GM19438 (cell line): ENCODE data around the gene GSTA4.

Experiments
- ATAC-seq: cut with Tn5 transposase; IDR thresholded peaks from one replicate; pipeline ENCODE4 v1.9.1; 2021; ENCODE audit warnings: low read depth; ENCODE audit not compliant: unreplicated experiment

The GSTA4 gene, protein sequence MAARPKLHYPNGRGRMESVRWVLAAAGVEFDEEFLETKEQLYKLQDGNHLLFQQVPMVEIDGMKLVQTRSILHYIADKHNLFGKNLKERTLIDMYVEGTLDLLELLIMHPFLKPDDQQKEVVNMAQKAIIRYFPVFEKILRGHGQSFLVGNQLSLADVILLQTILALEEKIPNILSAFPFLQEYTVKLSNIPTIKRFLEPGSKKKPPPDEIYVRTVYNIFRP

DNA sequence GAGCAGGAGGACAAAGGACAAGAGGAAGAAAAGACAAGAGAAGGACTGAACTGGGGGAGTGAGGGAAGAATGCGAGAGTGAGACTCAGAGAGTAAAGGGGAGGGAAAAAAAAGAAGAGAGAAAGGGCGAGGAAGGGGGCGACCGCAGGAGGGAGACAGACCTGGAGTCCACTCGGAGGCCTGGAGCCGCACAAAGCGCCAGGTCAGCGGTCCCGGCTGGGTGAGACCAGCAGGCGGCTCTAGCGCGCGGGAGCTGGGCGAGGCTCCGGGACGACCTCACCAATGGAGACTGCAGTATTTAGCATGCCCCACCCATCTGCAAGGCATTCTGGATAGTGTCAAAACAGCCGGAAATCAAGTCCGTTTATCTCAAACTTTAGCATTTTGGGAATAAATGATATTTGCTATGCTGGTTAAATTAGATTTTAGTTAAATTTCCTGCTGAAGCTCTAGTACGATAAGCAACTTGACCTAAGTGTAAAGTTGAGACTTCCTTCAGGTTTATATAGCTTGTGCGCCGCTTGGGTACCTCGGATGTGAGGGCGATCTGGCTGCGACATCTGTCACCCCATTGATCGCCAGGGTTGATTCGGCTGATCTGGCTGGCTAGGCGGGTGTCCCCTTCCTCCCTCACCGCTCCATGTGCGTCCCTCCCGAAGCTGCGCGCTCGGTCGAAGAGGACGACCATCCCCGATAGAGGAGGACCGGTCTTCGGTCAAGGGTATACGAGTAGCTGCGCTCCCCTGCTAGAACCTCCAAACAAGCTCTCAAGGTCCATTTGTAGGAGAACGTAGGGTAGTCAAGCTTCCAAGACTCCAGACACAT is at the start of gene GSTA4:
TSS of gene GSTA4 (minus strand) at position 196 of the 824 bp plus-strand sequence. CDS start 1,041 bp downstream, outside the sequence.
- peak; percentile 96 for ATAC-seq

DNA sequence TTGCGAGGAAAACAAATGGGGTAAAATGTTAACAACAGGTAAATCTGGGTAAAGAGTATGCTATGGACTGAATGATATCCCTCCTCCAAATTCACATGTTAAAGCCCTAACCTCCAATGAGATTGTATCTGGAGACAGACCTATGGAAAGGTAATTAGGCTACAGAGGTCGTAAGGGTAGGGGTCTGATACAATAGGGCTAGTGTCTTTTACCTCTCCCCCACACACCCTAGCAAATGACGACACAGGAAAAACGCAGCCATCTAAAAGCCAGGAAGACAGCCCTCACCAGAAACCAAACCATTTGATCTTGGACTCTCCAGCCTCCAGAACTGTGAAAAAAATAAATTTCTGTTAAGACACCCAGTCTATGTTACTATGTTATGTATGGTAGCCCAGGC is 49.5 kb upstream of the GSTA4 start:
- ATAC-seq, result no peak

DNA sequence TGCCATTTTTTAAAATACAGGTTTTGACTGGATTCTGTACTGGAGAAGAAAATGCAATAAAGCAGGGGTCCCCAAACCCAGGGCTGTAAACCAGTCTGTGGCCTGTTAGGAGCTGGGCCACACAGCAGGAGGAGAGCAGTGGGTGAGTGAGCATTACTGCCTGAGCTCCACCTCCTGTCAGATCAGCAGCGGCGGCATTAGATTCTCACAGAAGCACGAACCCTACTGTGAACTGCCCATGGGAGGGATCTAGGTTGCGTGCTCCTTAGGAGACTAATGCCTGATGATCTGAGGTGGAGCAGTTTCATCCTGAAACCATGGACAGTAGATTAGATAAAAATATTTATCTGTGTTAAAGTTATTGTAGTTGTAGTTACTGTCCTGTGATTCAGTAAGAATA is 49.0 kb upstream of the GSTA4 start:
- no peak for ATAC-seq

DNA sequence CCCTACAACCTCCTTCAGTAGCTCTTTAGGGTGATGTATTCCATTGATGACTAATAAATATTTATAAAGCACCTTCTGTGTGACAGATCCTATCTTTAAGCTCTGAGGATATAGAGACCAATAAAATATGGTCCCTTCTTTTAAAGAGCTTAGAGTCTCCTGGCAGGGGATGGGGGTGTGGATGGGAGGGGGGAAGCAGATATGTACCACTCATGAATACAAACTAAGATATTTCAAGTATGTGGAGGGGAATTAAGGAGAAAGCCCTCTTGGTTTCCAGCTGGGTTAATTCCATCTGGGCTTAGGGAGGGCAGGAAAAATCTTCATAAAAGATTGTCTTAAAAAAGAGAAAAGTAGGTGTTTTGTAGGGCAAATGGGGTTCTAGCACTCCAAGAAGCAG is 48.5 kb upstream of the GSTA4 start:
- ATAC-seq, result no peak

GRCh38 chr6:53042112-53042511 is 47.0 kb upstream of the GSTA4 start:
- ATAC-seq, result no peak

DNA sequence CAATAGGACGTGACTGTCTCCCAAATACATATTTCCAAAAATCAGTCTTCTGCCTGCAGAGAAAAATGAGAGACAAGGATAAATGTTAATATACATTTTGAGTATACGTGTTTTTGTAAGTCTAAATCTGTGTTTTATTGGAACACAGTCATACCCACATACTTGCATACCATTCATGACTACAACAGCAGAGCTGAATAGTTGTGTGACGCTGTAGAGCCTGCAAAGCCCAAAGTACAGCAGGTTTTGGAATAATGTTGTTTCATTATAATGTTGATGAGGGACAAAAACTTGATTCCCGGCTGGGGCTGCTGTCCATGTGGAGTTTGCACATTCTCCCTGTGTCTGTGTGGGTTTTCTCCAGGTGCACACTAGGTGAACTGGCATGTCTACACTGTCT is 46.3 kb upstream of the GSTA4 start:
- no peak for ATAC-seq

DNA sequence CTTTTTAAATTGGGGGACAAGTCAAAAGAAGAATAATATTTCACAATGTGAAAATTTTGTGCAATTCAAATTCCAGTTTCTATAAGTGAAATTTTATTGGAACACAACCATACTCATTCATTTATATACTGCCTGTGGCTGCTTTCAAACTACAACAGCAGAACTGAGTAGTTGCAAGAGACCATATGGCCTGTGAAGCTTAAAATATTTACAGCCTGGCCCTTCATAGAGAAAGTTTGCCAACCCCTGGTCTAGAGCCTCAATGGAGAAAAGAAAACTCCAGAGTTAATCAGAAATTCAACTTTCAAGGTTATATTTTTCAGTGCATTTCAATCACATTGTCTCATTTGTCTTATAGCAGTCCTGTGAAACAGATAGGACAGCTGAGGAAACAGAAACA is 43.5 kb upstream of the GSTA4 start:
- no peak for ATAC-seq

GRCh38 chr6:53038141-53038540 is 43.1 kb upstream of the GSTA4 start:
- no peak for ATAC-seq

DNA sequence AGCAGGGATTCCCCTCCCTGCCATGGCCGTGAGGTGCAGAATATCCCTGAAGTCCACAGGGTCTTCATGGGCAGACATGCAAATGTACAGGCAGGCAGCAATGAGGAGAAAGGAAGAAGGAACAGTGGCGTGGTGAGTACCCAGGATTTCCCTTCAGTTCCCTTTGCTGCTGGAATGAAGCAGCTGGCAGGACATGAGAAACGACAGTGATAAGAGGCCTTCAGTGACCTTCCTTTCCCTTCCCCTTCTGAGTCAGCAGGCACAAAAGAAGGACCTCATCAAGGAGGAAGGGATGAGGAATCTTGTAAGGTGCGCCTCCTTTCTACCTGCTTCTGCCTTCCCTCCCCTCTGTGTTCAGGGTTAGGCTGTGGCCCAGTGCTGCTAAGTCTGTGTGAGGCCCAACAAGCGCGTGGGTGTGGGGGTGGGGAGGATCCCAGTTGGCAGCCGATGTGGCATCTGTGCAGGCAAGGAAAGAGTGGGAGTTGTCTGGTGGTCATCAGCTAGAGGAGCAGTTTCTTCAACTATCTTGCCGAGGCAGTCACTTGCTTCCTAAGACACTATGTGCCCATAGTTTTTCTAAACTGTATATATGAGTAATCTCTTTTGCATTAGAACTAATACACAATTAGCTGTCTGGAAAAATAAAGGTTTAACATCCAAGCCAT is 40.6 kb upstream of the GSTA4 start:
- ATAC-seq, result no peak

DNA sequence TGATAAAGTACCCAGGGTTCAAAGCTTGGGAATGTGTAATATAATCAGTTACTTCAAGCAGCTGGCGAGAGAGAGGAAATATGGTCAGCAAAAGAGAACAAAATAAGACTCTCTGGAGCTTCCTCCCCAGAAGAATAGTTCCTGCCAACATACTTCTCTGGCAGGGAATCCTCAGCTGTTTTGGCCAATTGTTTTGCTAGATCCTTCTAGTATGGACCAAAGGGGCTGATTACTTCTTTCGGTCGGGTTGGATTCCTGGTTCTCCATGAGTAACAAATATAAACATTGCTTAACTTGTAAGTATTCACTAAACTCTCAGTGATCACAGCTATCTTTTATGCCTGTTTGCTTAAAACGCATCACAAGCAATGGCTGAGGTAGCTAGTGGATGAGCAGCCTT is 38.7 kb upstream of the GSTA4 start:
- no peak for ATAC-seq

- ATAC-seq, result no peak
These were observed 37.8 kb upstream of the GSTA4 start for GRCh38 chr6:53032849-53033248.

DNA sequence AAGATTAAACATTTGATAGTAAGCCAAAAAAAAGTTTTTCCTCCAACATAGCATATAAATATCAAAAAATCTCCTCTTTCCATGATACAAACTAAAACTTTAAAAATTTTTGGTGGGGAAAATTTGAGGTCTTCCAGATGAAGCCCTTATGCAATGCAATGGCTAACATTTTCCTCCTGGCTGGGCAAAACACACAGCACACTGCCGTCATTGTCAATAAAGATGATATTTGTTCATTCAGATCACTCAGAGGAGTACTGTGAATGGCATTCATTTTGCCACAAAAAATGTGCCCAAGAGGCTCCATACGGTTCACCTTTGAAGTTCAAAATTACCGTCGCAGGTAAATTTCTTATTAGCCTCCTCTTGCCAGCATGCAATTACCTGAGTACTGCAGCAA is 36.2 kb upstream of the GSTA4 start:
- ATAC-seq, result no peak

DNA sequence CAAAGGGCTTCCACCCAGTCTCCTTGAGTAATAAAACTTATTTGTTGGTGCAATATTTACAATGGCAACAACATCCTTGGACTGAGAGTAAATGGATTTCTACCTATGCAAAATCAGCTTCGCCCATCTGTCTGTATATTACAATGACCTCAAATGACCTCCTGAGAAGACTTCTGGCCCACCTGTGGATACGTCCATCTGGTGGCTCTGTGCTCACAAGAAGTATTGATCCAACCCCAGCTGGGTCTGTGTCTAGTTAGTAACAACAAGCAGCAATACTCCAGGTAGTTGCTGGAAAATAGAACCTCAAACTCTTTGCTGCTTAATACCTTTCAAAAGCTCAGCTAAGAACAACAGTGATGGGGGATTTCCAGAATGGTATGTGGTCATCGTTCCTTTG is 34.7 kb upstream of the GSTA4 start:
- no peak for ATAC-seq

GRCh38 chr6:53029257-53029656 is 34.2 kb upstream of the GSTA4 start:
- ATAC-seq, result no peak

- no peak for ATAC-seq
These were observed 33.4 kb upstream of the GSTA4 start for GRCh38 chr6:53028467-53028866.

DNA sequence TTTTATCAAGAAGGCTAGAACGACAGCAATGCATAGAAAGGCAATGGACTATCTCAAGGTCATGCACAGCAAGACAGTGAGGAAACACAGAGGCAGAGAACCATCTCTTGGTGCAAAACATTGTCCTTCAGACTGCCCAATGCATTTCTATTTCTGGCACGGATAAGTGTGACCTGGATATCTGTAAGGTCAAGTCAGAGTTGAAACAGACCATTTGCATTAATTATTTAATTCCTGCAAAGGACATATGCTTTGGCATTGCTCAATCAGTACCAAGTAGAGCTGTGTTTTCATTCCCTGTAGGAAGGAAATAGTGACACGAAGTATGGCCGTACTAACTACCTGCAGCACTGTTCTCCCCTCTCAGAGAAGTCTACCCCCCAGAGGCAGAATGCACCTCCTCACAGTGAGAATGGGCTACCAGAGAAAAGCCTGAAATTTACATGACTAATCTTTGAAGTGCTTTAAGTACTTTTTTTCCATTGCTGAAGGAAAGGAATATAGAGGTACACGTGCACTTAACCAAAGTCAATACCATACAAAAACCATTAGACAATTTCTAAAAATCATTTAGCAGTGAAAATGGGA is 32.1 kb upstream of the GSTA4 start:
- no peak for ATAC-seq

DNA sequence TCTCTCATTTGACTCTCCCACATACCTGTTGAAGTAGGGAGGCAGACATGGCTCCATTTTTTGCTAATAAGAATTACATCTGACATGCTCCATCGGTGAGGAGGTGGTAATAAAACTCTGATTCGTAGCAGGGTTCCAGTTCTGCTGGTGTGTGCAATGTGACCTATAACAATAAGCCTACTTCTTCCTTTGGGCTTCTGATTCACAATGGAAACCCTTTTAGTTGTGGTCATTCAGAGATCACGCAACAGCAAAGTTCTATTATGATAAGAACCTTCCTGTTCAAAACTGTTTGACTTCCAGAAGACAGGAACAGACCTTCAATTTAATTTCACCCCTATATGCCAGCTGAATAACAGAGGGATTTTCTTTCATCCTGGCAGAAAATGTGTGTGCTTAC is 31.4 kb upstream of the GSTA4 start:
- ATAC-seq, result no peak

GRCh38 chr6:53023323-53023722 is 28.2 kb upstream of the GSTA4 start:
- ATAC-seq, result no peak

DNA sequence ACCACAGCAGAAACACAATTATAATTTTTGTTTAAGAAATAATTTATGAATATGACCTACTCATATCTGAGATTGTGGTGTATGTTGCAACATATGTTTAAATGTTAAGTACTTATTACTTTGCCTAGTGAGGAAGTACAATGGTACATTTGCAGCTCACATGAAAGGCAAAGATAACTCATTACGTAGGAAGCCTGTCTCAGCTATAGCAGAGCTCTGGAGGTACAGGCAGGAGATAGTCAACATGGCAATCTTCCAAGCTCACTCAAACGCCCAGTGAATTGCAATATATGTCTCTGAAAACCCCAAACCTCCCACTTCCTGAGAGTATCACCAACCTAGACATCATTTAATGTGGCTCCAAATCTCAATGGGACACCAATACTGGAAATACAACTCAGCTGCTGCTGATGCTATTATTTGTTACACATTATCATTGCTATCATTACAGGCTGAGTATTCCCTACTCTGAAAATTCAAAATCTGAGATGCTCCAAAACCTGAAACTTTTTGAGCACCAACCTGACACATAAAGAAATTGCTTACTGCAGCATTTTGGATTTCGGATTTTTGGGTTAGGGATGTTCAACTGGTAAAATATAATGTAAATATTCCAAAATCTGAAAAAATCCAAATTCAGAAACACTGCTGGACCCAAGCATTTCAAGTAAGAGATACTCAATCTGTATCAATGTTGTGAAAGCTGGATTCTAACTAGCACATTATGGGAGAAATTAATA is 25.1 kb upstream of the GSTA4 start:
- no peak for ATAC-seq

- no peak for ATAC-seq
These were observed 23.4 kb upstream of the GSTA4 start for GRCh38 chr6:53018446-53018845.

- ATAC-seq, result no peak
These were observed 20.4 kb upstream of the GSTA4 start for GRCh38 chr6:53015486-53015885.
